H1 (cell line): ENCODE data around the gene IQSEC3. TPM values are rescaled to one million over a fixed set of nuclear protein-coding genes. Genes with fewer than 3 reads are reported as not detected.

Source experiments
- CTCF ChIA-PET: fragments of 300-600 bp; sonication (Branson Sonifier 250); formaldehyde crosslinking; loops from one replicate; lab custom pipeline; 2021; ENCODE audit not compliant: partially characterized antibody; lab: Charles Lee
- POLR2A ChIA-PET: fragments of 300-600 bp; sonication (Branson Sonifier 250); formaldehyde crosslinking; loops from one replicate; lab custom pipeline; 2021; ENCODE audit warnings: inconsistent platforms; ENCODE audit not compliant: partially characterized antibody; lab: Charles Lee
- DNase-seq, 2 experiments: peaks; one replicate each; pipeline versions ENCODE4 v3.0.0 to v3.0.0-alpha.2; 2010 to 2022; ENCODE audit warnings: low spot score in 2 of 2, low read depth in 1 of 2, mixed read lengths in 1 of 2
- FAIRE-seq: peaks from 2 replicates; lab custom pipeline; 2011; peaks lifted over from hg19 to GRCh38; lab: Jason Lieb, UNC
- H2AFZ ChIP-seq: 2 replicates; pipeline ENCODE4 v1.8.1; 2012; ENCODE audit warnings: low read length, inconsistent platforms
- H2AK5ac ChIP-seq: 2 replicates; pipeline ENCODE4 v1.6.1; 2013; ENCODE audit warnings: low read depth, low read length
- H2BK120ac ChIP-seq: replicated peaks from 2 replicates; pipeline ENCODE3; 2013; ENCODE audit warnings: low read depth, low read length, inconsistent platforms
- H2BK12ac ChIP-seq: 2 replicates; pipeline ENCODE4 v1.6.1; 2013; ENCODE audit warnings: low read depth, low read length
- H2BK15ac ChIP-seq: 2 replicates; pipeline ENCODE4 v1.6.1; 2013; ENCODE audit warnings: low read length
- H2BK20ac ChIP-seq: 2 replicates; pipeline ENCODE4 v1.6.1; 2013; ENCODE audit warnings: low read length
- H2BK5ac ChIP-seq: 2 replicates; pipeline ENCODE4 v1.6.1; 2013; ENCODE audit warnings: low read depth, low read length
- H3K14ac ChIP-seq: 2 replicates; pipeline ENCODE4 v1.6.1; 2013; ENCODE audit warnings: inconsistent platforms; ENCODE audit not compliant: insufficient read length
- H3K18ac ChIP-seq: 2 replicates; pipeline ENCODE4 v1.6.1; 2013; ENCODE audit warnings: low read length; ENCODE audit errors: extremely low read depth
- H3K23ac ChIP-seq: 2 replicates; pipeline ENCODE4 v1.6.1; 2013; ENCODE audit warnings: inconsistent platforms; ENCODE audit not compliant: insufficient read length
- H3K23me2 ChIP-seq: 2 replicates; pipeline ENCODE4 v1.6.1; 2013; ENCODE audit warnings: low read depth, low read length
- H3K27ac ChIP-seq: 2 replicates; pipeline ENCODE4 v1.6.1; 2011; ENCODE audit warnings: low read depth, low read length, inconsistent platforms
- H3K27me3 ChIP-seq, 4 experiments: replicated peaks in 1 of 4; 1 replicate in 1 of 4; 2 replicates in 3 of 4; pipeline versions ENCODE4 v1.6.1 to v1.8.1; 2011 to 2013; ENCODE audit warnings: low read length in 3 of 4, mild to moderate bottlenecking in 3 of 4, inconsistent platforms in 2 of 4, mixed read lengths in 2 of 4, moderate library complexity in 1 of 4; ENCODE audit not compliant: control insufficient read depth in 3 of 4, insufficient read depth in 3 of 4; ENCODE audit errors: extremely low read depth in 1 of 4
- H3K36me3 ChIP-seq, 4 experiments: 2 replicates each; pipeline versions ENCODE4 v1.6.1 to v1.8.1; 2011 to 2013; ENCODE audit warnings: mild to moderate bottlenecking in 4 of 4, low read length in 3 of 4, moderate library complexity in 2 of 4, control low read depth in 1 of 4, inconsistent platforms in 1 of 4; ENCODE audit not compliant: insufficient read depth in 4 of 4, control insufficient read depth in 2 of 4
- H3K4ac ChIP-seq: replicated peaks from 2 replicates; pipeline ENCODE3; 2013; ENCODE audit warnings: low read length, low read depth, mixed read lengths, inconsistent platforms; ENCODE audit not compliant: insufficient read length
- H3K4me1 ChIP-seq, 4 experiments: replicated peaks in 1 of 4; 1 replicate in 1 of 4; 2 replicates in 3 of 4; pipeline versions ENCODE4 v1.6.1 to v1.8.1; 2011 to 2013; ENCODE audit warnings: low read length in 3 of 4, inconsistent platforms in 2 of 4, mixed read lengths in 1 of 4; ENCODE audit not compliant: insufficient read depth in 4 of 4, control insufficient read depth in 3 of 4
- H3K4me2 ChIP-seq, 2 experiments: 2 replicates each; pipeline versions ENCODE4 v1.6.1 to v1.8.1; 2011 to 2013; ENCODE audit warnings: low read depth in 2 of 2, low read length in 2 of 2, control low read depth in 1 of 2, inconsistent platforms in 1 of 2, mild to moderate bottlenecking in 1 of 2; ENCODE audit not compliant: insufficient read depth in 1 of 2
- H3K4me3 ChIP-seq, 4 experiments: fragments of 200-600, 300-600 bp in 1 of 4; sonication (generic), shearing (Covaris generic), sonication (Bioruptor Twin) in 1 of 4; 2 replicates each; pipeline versions ENCODE4 v1.5.1 to v1.8.1; 2011 to 2016; ENCODE audit warnings: low read length in 4 of 4, low read depth in 3 of 4, control low read depth in 2 of 4, inconsistent platforms in 2 of 4, mild to moderate bottlenecking in 2 of 4, mixed read lengths in 1 of 4, moderate library complexity in 1 of 4; ENCODE audit not compliant: insufficient read depth in 2 of 4; ENCODE audit errors: extremely low read depth in 1 of 4
- H3K56ac ChIP-seq: replicated peaks from 2 replicates; pipeline ENCODE3; 2013; ENCODE audit warnings: low read depth, mild to moderate bottlenecking, mixed read lengths, low read length, inconsistent platforms; ENCODE audit not compliant: insufficient read length
- H3K79me1 ChIP-seq: 2 replicates; pipeline ENCODE4 v1.6.1; 2013; ENCODE audit warnings: low read depth, low read length, control low read depth
- H3K79me2 ChIP-seq, 2 experiments: 2 replicates each; pipeline versions ENCODE4 v1.6.1 to v1.8.1; 2012 to 2013; ENCODE audit warnings: low read length in 2 of 2, mild to moderate bottlenecking in 2 of 2, inconsistent platforms in 1 of 2; ENCODE audit not compliant: insufficient read depth in 2 of 2, control insufficient read depth in 1 of 2
- H3K9ac ChIP-seq, 4 experiments: replicated peaks in 1 of 4; 1 replicate in 1 of 4; 2 replicates in 3 of 4; pipeline versions ENCODE4 v1.6.1 to v1.8.1; 2011 to 2013; ENCODE audit warnings: low read depth in 3 of 4, low read length in 3 of 4, control low read depth in 2 of 4, mild to moderate bottlenecking in 2 of 4, moderate library complexity in 2 of 4, inconsistent platforms in 1 of 4; ENCODE audit errors: extremely low read depth in 1 of 4
- H3K9me3 ChIP-seq, 2 experiments: 2 replicates each; pipeline versions ENCODE4 v1.6.1 to v1.8.1; 2012 to 2013; ENCODE audit warnings: mild to moderate bottlenecking in 2 of 2, moderate library complexity in 2 of 2, control low read depth in 1 of 2, inconsistent platforms in 1 of 2, low read depth in 1 of 2, low read length in 1 of 2, mixed read lengths in 1 of 2; ENCODE audit not compliant: insufficient read depth in 2 of 2
- H4K20me1 ChIP-seq, 2 experiments: replicated peaks in 1 of 2; 2 replicates each; pipeline versions ENCODE3 to v1.8.1; 2011 to 2013; ENCODE audit warnings: inconsistent platforms in 2 of 2, low read length in 2 of 2, mild to moderate bottlenecking in 1 of 2; ENCODE audit not compliant: insufficient read depth in 2 of 2, control insufficient read depth in 1 of 2
- H4K5ac ChIP-seq: 2 replicates; pipeline ENCODE4 v1.6.1; 2013; ENCODE audit warnings: low read length, low read depth, mixed read lengths, inconsistent platforms; ENCODE audit not compliant: insufficient read length
- H4K8ac ChIP-seq: 2 replicates; pipeline ENCODE4 v1.8.0; 2013; ENCODE audit warnings: mild to moderate bottlenecking, moderate library complexity, low read length, inconsistent platforms; ENCODE audit not compliant: insufficient read depth; ENCODE audit errors: extremely low read depth
- H4K91ac ChIP-seq: replicated peaks from 2 replicates; pipeline ENCODE3; 2013; ENCODE audit warnings: low read length, mixed read lengths, inconsistent platforms; ENCODE audit not compliant: insufficient read length
- EP300 ChIP-seq, 2 experiments: IDR thresholded peaks; 1 replicate in 1 of 2; 2 replicates in 1 of 2; pipeline ENCODE4 v1.6.1; 2011 to 2012; ENCODE audit warnings: low read depth in 2 of 2, low read length in 2 of 2, mild to moderate bottlenecking in 2 of 2, borderline replicate concordance in 1 of 2, inconsistent platforms in 1 of 2, moderate library complexity in 1 of 2
- WGBS, 2 experiments: shearing (Covaris generic) in 1 of 2; methylation state at CpG; one replicate each; pipeline versions ENCODE4 v1.1.6 to v1.1.7; 2013 to 2015; ENCODE audit warnings: low lambda C conversion rate in 2 of 2, mixed read lengths in 2 of 2, inconsistent platforms in 1 of 2, low coverage in 1 of 2, missing lambda C conversion rate in 1 of 2; ENCODE audit not compliant: insufficient replicate concordance in 2 of 2, insufficient coverage in 1 of 2, insufficient read length in 1 of 2; ENCODE audit errors: extremely low coverage in 1 of 2, missing lambda C conversion rate in 1 of 2; 5-methylcytosine and 5-hydroxymethylcytosine counted together
- polyA plus RNA-seq, 7 experiments: library from polyadenylated mRNA; depleted of rRNA in 3 of 7; stranded (reverse) in 5 of 7; unstranded in 2 of 7; fragments of >200 nt in 5 of 7; fragments of 200-250 nt in 2 of 7; gene quantifications; 1 replicate in 5 of 7; 2 replicates in 1 of 7; 4 replicates in 1 of 7; pipeline versions ENCODE4 v1.2.1 to v1.2.3, GENCODE V29; 2011 to 2013; ENCODE audit warnings: missing spikeins in 2 of 7, mixed read lengths in 2 of 7
- total RNA-seq: library from RNA; stranded (reverse); fragmentation: NEBNext Ultra II Directional; extraction: Animal tissue kit (Norgen Biotek cat#: 25700); gene quantifications from 2 replicates; pipeline ENCODE4 v1.2.1, GENCODE V29; 2021

IQSEC3 gene
- total and polyA plus RNA-seq, 2 of the 8 experiments (the other 6 are each of a cell fraction or from before 2014, with no cell fraction given), result 1.2 to 3.1 TPM

DNA sequence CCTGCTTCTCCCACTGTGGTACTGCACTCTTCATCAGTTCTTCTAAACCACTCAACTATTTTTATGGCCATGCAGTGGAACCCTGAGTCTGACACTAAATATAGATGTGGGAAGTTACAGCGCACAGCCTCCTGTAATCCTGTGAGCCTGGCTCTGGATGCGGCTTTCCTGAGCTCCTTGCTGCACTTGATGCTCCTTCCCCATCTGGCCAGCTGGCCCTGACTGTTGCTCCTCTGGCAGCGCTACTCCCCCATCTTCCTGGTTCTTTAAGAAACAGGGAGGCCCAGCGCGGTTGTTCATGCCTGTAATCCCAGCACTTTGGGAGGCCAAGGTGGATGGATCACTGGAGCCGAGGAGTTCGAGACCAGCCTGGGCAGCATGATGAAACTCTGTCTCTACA lies 24.6 kb downstream of the IQSEC3 start:
- H3K4me1 ChIP-seq, result no peaks in the 10 kb centered on the region
- 88% methylated on average over 7 of the region's 7 CpGs; no CpG with 5 or more reads in 1 of the 2 experiments for WGBS, 2 experiments
- H2AFZ ChIP-seq, result no peak overlapping the region
- H3K23me2 ChIP-seq, result no peaks in the 10 kb centered on the region
- H4K5ac ChIP-seq, result no peak overlapping the region
- CTCF ChIA-PET, result interaction anchor here (0.9 to 1.1 kb wide), 3 partner anchors 10 to 127 kb away, joined by 3 to 5 read pairs (median 3); no protein-coding TSS in a partner anchor
- DNase-seq (no peak), FAIRE-seq (no peak)
- H2BK120ac ChIP-seq, result no peak overlapping the region
- H3K4ac ChIP-seq, result no peak overlapping the region
- no peaks in the 10 kb centered on the region for H3K36me3 ChIP-seq
- no peaks in the 10 kb centered on the region for H3K79me2 ChIP-seq
- H2BK20ac ChIP-seq, result no peak overlapping the region
- H3K4me3 ChIP-seq, result no peak overlapping the region
- H2AK5ac ChIP-seq, result no peak overlapping the region
- no peak overlapping the region for H2BK12ac ChIP-seq
- no peak overlapping the region for H3K27ac ChIP-seq
- POLR2A ChIA-PET, result interaction anchor here (1.0 to 1.2 kb wide), 2 partner anchors 23 to 357 kb away, joined by 3 to 4 read pairs; no protein-coding TSS in a partner anchor
- H4K20me1 ChIP-seq, result no peaks in the 10 kb centered on the region
- no peaks in the 10 kb centered on the region for H3K27me3 ChIP-seq
- no peak overlapping the region for H3K18ac ChIP-seq
- TF ChIP-seq EP300 (IDR thresholded peaks at IDR 0.05; ENCODE audit: borderline replicate concordance in 1 of 2, low read depth in 2 of 2, low read length in 2 of 2), result no peak
- TF ChIP-seq, all 59 proteins: peak for 0
- H3K9me3 ChIP-seq, result peaks cover 0 to 8% of the 10 kb centered on the region in 2 experiments; a peak in 2 of 4 replicates
- no peak overlapping the region for H3K23ac ChIP-seq
- H3K14ac ChIP-seq, result no peak overlapping the region
- H2BK15ac ChIP-seq, result no peak overlapping the region
- no peak overlapping the region for H3K9ac ChIP-seq
- no peaks in the 10 kb centered on the region for H3K79me1 ChIP-seq
- no peak overlapping the region for H2BK5ac ChIP-seq
- no peak overlapping the region for H3K56ac ChIP-seq
- no peak overlapping the region for H4K91ac ChIP-seq
- no peak overlapping the region for H4K8ac ChIP-seq
- H3K4me2 ChIP-seq, result no peak overlapping the region
